GM19455 (cell line): Measurements from ENCODE around the gene RFPL3.
"Not testable (repeated sequence)": the region's sequence is repeated elsewhere in the genome, so short reads cannot be mapped to it uniquely, and the experiment has no call there.

Experiments
- ATAC-seq: cut with Tn5 transposase; IDR thresholded peaks from one replicate; pipeline ENCODE4 v1.9.1; 2021; ENCODE audit not compliant: unreplicated experiment

Gene RFPL3

DNA sequence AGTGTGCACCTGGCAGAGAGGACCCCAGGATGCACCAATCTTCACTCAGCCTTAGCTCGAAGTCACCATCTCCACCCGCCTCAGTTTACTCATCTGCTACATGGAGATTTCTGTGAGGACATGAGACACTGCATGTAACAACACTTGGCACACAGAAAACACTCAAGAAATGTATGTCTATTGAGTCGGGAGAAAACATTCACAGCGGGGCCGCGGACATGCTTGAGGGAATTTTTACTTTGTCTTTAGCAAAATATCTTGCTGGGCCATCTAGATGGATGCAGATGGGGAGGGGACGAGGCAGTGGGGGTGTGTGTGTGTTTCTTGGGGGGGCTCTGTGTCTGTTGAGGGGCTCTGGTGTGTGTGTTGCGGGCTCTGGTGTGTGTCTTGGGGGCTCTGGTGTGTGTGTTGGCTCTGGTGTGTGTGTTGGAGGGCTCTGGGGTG is 28.4 kb upstream of the RFPL3 start:
- no peak for ATAC-seq

DNA sequence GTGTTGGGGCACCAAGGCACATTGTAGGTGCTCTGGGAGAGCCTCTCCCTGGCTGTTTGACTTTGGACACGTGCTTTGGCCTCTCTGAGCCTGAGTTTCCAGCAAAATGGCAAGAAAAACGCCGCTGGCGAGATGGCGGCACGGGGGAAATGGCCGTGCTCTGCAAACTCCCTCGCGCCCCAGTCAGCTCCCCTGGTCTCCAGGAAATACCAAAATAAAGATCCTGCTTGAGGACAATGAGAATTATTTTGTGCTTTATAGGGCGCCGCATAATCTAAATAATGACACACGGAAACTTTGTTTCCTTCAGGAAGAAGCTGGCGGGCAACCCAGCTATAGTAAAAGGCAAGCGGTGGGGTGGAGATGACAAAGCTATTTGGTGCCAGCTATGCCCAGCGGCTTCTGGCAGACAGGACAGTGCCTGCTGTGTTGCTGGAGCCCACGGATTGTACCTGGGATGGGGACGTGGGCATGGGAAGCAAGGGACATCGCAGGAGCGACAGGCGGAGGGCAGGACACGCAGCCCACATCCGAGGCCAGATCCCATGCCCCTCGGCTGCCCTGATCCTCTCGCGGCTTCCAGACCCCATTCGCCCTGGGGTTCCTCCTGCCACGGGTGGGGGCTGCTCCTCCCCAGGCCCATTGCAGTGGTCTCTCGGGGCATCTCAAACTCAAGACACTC is 26.3 kb upstream of the RFPL3 start:
- ATAC-seq, result no peak

DNA sequence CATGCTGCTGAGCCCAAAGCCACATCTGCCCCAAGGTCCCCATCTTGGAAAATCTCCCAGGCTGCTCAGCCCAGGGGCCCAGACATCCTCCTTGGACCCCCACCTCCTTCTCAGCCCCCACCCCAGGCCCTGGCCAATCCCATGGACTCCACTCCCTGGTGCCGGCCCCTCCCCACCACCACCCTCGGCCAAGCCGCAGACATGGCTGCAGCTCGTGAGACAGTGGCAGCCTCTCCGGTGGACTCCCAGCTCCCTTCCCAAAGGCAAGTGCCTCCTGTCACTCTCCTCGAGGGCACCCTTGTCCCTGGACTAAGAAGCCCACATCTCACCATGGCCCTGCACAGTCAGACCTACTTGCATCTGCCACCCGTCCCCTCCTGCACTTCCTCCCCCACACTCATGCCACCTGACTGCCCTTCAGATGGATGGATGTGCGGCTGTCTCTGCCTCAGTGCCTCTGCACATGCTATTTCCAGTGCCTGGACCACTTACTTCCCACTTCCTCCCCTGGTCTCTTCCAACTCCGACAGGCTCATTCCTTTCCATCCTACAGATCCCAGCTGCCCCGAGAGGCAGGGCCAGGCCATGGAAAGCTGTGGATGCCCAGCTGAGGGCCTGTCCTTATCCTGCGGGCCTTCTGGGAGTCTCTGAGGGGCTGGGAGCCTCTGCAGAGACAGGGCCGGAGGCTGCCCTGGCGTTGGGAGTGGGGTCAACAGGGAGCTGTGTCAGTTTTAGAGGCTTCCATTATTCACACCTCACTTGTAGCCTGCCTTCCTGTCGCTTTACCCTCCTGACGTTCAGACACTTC is 25.5 kb upstream of the RFPL3 start:
- ATAC-seq, result no peak

DNA sequence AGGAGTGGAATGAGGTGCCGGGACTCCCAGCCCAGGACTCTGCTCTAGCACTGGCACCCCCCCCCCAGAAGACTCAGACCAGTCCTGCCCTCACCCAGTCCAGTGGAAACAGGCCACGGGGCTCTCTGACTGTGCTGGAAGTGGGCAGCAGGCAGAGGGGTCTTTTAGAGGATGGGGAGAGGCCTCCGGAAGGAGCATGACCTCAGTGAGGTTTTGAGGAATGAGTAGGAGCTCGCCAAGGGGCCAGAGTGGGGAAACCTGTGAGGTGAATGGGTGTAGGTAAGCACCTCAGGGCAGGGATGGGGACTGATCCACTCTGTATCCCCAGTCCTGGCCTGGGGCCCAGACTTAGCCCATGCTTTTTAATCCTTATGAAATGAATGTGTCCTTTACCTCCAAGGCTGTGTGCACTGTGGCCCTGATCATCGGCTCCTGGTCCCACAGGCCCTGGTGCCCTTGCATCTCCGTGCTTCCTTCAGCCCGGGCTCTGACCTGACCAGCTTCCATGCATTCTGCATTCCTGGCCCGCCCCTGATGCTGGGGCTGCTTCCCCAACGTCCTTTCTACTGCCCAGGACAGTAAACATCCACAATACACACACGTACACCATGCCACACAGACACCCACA is 24.4 kb upstream of the RFPL3 start:
- ATAC-seq, result no peak

DNA sequence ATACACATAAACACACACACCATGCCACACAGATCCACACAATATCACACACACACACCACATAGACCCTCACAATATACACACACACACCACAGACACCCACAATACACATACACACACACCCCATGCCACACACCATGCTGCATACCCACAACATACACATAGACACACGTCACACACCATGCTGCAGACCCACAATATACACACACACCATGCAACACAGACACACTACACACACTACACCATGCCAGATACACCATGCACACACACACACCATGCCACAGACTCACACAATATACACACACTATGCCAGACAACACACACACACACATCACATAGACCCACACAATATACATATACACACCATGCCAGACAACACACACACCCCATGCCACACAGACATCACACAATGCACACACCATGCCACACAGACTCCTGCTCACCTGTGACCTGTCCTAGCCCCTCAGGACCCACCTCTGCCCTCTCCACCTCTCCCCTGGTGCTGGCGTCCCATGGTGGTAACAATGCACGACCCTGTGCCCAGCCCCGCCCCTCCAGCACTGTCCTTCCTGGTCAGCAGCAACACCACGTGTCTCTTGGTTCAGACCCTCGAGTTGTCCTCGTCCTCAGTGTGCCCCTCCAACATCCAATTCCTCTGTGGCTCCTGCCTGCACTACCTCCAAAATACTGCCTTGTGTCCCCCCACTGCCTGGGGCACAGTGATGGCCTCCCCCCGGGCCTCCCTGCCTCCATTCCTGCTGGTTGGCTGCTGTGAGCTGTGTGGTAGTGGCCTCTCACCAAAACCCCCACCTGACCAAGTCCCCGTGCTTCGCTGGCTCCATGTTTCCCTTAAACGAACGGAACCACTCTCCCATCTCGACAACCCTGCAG is 23.7 kb upstream of the RFPL3 start:
- ATAC-seq, result no peak

DNA sequence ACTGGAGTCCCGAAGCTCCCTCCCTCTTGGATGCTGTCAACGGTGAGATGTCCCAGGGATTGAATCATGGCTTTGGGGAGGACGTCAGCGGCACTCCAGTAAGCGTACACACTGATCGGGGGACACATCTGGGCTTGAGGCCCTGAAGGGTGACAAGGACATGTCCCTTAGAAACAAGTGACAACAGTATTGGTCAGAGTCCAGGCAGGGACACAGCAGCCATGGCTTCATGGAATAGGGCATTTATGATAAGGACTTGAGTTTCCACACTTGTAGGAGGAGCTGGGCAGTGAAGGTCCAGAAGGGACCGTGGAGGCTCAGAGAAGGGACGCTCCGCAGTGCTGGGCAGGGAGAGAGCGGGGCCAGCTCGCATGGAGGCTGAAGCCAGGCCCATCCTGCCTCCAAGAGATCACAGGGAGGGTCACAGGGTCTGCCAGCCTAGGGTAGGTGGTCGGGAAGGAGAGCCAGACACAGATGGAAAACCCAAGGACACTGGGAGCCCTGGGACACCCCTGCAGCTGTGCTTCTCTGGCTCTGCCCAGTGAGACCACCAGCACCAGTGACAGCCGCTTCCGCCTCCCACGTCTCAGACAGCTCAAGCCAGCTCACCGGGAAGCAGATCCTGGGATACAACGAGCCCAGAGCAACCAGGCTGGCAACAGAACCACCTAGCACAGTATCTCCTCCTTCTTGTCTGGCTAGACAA is 22.9 kb upstream of the RFPL3 start:
- no peak for ATAC-seq

DNA sequence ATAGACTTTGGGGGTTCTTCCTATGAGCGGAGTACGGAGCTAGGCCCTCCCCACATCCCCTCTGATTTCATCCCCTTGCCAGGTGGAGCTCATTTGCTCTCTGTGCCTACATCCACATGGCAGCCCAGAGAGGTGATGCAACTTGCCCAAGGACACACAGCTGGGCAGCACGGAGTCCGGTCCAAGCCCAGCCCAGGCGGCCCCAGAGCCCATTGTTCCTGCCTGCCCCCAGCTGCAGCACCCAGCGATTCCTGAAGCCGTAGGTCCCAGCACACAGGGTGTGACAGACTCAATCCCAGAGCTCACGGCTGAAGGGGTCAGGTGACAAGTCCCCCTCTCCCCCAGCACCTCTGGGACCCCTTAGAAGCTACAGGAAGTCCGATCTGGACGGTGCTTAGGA is 22.2 kb upstream of the RFPL3 start:
- no peak for ATAC-seq

DNA sequence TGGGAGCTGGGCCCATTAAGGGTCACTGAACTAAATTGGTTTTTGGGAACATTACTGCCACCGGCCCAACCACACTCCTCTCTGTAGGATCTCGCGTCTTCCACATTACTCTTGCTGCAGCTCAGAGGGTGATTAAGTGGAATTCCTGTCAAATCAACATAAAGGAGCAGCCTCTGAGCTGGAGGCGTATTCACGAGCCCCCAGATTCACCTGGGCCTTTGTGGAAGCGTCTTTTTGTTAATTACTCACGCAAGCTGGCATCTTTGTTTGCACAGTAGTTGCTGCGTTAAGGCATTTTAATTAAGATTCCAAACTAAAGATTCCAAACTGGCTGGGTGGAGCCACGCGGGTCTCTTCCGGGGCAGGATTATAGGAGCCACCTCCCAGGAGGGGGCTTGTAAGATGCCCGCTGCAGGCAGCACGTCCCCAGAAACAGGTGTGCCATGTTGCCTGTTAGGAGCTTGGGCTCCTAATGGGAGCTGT is 21.5 kb upstream of the RFPL3 start:
- no peak for ATAC-seq

DNA sequence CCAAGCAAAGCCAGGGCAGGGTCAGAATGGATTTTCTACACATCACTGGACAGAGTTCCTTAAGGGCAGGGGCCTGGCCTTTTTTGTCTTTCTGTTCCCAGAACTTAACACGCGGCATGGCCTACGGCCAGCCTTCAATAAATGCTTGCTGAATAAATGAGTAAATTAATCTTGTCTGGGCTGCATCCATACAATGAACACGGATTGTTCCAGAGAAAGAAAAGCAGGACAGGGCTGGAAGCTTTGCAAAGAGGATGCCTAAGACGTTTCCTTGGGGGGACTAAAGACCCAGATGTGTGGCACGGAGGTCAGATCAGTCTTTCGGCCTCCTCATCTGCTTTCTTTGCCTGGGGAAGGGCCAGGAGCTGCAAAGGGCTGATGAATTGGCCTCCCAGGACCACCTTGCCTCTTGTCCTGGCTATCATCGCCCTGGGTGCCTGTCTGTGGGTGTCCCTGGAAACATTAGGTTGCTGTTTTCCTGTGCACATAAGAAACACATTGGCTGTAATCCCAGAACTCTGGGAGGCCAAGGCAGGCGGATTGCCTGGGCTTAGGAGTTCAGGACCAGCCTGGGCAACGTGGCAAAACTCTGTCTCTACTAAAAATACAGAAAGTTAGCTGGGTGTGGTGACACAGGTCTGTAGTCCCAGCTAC is 20.8 kb upstream of the RFPL3 start:
- no peak for ATAC-seq

DNA sequence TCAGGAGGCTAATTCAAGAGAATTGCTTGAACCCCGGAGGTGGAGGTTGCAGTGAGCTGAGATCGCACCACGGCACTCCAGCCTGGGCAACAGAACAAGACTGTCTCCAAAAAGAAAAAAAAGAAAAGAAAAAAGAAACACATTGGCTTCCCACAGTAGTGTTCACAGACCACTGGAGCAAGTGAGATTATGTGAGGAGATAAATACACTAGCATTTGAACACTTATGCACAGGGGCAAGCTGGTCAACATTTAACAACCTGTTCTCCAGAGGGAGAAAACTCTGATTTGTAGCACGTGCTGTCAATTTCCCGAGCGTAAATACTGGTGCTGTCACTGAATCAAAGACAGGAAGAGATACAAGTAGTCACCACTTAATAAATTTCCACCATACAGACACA is 20.2 kb upstream of the RFPL3 start:
- not testable (repeated sequence) for ATAC-seq

DNA sequence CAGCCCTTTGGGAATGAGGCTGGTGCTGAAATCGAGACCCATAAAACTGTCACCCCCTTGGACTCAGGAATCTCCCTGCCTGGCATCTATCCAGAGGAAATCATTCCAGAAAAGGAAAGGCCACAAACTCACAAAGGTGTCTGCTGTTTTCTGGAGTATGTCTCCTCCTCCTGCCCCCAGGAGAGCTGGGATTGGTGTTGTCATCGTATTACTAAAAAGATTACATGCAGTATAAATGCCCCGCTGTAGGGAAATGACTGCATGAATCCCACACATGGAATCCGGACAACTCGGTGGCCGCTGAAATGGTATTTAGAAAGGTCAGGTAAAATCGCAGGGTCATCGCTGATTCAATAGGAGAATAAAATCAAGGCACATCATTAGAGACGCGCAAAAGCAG is 18.9 kb upstream of the RFPL3 start:
- ATAC-seq, result no peak

DNA sequence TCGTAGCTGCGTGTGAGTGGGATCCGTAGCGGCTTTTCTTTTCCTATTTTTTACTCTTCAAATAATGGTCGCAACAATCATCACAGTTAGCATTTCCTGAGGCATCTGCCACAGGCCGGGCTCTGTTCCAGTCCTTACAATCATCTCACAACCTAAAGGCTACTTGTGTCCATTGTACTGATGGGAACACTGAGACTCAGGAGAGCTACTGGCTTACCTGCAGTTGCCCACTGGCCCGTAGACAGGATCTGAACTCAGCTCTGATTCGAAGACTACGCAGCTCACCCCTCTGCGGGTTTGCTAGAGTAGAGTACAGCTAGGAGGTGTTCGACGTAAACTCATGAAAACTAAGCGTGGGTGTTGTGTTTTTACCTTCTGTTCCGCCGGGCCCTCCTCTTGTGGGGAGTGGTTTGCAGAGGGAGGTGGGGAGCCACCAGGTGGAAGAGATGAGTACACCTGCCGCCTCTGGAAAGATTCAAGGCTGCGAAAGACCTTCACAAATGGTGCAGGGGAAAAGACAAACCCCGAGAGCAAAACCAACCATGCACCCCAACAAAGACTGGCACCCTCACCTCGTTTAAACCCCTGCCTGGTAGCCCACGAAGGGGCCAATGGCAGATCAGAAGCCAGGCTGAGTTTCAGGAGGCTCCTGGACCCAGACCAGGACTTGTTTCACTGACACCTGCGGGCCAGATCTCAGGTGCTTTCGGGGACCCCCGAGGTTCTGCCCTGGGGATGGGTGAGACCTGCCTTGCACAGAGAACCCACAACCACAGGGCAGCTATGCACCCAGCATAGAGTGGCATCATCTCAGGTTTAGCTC is 18.3 kb upstream of the RFPL3 start:
- no peak for ATAC-seq

DNA sequence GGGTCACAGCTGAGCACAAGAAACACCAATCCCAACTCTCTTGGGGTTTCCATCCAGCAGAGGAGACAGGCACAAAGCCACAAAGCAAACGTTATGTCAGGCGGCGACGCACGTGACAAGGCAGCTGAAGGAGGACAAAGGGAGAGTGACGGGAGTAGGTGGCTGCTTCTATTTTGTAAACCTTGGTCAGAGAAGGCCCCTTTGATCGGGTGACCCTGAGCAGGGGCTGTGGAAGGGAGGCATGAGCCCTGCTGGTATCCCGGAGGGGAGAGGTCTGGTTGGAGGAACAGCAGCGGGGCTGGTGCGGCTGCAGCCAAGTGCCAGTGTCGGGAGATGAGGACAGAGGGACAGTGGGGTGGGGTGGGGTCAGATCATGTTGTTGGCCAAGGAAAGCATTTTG is 17.3 kb upstream of the RFPL3 start:
- ATAC-seq, result no peak

DNA sequence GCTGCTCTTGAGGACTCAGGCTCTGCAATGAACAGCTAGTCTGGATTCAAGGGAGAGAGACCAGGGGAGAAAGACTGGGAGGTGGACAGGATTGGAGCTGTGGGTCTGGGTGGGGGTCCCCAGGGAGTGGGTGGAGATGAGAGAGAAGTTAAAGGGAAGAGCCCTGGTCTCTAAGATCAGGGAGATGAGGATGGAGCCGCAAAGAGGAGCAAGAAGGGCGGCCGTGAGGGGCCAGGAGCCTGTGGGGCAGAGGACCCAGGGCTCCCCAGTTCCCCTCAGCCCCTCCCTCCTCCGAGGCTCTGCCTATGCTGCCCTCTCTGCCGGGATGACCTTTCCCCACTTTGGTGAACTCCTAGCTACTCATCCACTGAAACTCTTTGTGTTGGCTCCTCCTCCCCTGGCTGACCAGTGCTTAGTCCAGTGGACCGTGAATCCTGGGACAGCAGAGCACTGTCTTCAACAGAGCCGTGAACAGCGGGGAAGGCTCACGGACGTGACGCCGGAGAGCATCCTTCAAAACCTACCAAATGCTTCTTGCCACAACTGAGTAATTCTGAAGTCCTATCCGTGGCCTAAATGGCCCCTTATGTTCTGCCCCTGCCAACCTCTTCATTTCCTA is 16.4 kb upstream of the RFPL3 start:
- ATAC-seq, result no peak

DNA sequence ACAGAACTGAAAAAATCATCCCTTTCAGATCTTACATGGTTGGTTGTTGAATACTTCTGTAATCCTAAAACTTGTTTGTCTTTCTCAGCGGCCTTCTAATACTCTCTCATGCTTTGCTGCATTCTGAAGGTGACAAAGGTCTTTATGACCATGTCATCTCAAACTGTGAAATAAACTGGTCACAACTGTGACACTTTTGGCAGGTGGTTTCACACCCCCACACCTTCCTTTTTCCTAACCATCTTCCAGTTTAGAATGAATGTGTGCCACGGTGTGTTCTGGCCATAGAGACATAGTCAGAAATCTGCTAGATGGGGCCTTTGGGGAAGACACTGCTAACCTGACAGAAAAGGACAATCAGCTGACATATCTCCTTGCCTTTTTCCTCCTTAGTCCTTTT is 14.7 kb upstream of the RFPL3 start:
- no peak for ATAC-seq

DNA sequence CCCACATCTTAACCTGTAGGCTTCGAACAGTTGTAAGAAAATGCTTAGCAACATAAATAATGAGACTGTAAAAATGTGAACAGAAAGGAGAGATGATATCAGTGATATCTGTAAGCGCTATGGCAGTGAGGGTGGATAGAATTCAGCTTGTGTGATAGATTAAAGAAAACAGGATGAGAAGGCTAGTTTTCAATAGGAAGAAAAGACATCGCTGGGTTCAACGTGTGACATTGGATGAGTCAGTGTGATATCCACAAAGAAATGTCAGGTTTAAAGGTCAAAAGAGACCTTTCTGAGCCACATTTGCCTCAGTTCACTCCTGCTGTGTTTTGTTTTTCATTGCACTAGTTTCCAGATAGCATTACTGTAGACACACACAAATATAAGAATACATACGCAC is 13.7 kb upstream of the RFPL3 start:
- no peak for ATAC-seq

DNA sequence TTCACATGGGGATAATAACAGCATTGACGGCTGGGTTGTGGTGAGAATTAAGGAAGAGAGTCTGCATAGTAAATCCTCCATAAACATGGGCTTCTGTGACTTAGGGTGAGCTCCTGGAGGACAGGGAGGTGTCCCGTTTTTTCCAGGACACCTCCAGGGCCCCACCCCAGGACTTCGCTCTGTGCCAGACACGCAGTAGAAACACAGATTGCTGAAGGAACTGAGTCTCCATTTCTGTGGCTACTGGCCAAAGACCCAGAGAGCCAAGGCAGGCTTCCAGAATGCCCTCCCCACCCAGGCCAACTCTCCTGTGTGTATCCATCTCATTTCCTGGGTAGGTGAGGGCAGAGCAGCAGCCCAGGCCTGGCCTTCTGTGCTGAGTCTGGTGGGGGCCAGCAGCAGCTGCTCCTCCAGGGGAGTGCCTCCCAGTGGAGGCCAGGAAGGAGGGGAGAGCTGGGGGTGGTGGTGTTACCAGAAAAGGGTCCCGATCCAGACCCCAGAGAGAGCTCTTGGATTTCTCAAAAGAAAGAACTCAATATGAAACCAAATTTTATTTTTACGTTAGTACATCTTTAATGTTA is 9.5 kb upstream of the RFPL3 start:
- ATAC-seq, result no peak

DNA sequence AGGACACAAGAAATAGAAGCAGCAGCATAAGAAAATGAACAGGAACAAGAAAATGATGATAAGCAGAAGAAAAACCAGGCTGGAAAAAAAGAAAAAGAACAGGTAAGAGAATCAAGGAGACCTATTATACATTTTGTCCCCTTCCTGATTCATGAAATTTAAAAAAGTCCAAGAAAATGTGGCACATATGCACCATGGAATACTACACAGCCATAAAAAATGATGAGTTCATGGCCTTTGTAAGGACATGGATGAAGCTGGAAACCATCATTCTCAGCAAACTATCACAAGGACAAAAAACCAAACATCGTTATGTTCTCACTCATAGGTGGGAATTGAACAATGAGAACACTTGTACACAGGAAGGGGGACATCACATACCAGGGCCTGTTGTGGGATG is 5.8 kb upstream of the RFPL3 start:
- ATAC-seq, result not testable (repeated sequence)
